Suppressor macrophage treated with lipopolysaccharide for 1 hour (primary cell): ENCODE data around the gene FOXS1.
"Not testable (repeated sequence)": the region's sequence is repeated elsewhere in the genome, so short reads cannot be mapped to it uniquely, and the experiment has no call there.

Source experiments
- DNase-seq, 3 donors: peaks; one replicate each; pipeline ENCODE4 v3.0.0-alpha.2; 2020 to 2022

The FOXS1 gene

DNA sequence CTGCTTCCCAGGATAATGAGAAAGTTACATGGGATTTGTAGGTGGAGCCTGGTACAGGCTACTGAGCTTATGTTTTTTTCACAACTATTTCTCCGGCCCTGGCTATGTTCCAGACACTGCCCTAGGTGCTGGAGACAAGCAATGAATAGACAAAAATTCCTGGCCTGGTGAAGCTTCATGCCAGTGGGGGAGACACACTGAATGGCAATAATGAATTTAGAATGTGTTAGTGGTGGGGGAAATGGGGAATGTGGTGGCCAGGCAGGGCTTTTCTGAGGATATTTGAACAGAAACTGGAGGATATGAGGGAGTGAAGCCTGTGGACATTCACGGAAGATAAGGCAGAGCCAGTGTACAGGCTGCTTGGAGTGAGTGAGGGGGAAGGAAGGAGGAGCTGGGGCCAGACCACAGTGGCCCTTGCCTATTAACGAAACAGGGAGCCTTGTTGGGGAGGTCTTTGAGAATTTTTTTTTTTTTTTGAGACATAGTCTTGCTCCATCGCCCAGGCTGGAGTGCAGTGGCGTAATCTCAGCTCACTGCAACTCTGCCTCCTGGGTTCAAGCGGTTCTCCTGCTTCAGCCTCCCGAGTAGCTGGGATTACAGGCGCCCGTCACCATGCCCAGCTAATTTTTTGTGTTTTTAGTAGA is 6.6 kb downstream of the FOXS1 start:
- no peak for DNase-seq

DNA sequence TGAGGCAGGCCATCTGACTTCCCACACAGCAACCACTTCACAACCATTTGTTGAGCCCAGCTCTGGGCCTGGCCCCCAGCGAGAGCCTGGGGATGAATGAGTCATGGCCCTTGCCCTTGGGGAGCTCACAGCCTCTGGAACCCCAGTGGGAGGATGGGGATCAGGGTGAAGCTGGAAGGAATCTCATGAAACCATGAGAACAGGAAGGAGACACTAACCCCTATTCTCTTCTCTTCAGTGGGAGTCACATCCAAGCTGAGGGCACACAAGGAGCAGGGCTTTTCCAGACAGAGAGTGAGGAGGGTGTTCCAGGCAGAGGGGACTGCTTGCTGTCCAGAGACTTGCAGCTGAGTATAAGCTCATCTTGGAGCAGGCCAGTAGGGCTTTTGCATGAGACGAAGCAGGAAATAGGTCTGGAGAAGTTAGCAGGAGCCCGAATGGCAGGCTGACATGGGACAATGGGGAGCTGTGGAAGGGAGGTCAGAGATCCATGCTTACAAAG is 7.5 kb downstream of the FOXS1 start:
- peak; percentile 73 to 83 (median 79) for DNase-seq

DNA sequence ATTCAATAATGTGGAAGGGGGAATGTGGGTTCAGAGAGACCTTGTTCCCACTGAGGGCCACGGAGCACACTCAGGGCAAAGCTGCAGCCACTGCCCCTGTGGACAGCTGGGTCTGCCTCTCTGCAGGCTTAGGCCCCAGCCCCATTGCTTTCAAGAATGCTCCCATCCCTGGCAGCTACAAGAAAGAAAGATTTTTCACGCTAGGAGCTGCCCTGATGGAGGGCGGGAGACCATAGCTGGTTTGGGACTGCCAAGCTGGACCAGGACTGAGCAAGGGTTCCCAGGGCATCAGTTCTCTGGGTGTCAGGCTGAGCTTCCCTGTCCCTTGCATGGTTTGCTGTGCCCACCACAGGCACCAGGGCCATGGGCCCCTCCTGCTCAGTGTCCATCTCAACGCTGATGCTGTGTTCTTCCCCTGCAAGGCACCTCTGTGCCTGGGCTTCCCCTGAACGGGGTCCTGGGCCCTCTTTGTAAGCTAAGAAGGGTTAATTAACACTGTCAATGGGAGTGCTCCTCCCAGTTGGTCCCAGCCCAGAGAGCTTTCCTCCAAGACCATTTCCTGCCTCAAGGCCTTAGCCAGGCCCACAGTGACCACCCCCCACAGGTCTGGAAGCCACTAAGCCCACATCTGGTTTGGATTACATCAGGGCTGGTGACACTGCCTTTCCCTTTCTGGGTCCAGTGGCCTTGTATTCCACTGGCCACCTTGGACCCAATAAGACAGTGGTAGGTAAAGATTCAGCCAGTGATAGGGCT is 8.4 kb downstream of the FOXS1 start:
- DNase-seq, result no peak

DNA sequence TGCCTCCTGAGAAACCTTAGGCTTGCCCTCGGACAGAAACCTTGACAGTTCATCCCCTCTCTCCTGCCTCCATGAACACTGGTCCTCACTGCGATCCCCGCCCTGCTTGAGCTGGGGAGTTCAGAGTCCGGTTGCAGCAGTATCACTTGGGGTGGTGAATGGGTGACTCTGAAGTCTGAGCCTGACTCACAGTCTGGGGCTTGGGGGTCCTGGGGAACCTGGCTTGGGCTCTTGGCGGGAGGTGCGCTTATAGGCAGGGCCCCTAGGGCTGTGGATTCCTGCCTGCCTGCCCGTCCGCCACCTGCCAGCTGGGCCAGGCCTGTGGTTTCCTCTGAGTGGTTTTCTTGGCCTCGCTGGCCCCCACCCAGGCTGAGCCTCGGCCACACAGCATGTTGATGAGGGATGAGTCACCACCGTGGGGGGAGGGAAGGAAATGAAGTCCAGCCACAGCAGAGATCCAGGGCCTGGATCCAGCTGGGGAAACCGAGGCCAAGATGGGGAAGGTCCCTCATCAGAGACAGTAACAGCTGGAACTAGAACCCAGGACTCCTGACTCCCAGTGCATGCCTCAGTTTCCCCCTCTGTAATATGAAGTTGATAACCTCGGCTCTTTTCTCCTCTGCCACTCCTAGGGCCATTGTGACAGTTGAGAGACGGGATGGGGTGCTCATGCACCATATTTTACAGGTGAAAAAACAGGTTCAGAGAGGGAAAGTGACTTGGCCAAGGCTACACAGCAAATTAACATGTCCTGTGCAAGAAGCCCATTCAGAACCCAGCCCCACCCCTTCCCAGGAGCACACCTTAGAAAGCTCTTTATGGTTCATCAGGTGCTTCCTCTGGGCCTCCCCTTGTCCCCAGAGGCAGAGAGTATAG is 9.2 kb downstream of the FOXS1 start:
- DNase-seq, result peak; percentile 82 to 91 (median 87)

DNA sequence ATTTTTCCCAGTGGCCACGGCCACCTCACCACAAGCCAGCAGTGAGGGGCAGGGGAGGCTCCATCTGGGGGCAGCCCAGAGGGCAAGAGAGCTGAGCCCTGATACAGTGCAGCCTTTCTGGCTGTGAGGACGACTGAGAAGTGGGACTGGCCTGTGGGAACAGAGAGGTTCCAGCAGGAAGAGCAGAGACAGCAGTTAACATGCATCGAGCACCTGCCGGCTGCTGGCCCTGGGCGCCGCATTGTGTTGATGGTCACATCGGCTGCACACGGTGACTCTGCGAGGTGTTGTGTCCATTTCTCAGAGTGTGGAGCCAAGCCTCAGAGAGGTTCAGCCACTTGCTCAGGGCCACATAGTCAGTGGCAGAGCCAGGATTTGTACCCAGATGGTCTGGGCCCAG is 9.8 kb downstream of the FOXS1 start:
- no peak for DNase-seq

DNA sequence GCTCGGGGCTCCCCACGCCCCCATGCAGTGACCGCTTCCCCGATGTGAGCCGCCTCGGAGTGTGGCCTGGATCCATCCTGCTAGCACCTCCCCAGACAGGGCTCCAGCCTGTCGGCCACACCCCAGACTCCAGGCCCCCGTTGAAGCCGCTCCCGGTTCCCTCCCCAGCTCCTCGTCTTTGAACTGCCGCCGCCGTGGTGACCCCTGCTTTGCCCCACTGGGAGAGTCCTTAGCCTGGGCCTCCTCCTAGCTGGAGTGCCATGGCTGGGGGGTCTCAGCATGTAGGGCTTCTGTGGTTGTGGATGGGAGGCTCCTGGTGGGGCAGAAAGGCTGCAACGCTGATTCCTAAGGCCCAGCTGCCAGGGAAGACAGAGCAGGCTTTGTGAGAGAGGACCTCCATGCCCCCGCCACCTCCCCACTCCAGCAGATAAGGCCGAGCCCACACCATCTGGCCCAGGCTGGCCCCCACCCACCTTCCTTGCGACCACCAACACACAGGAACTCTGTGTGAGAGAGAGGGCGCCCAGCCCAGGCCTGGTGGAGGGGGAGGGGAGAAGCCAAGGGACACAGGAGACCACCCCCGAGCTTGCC is 11.4 kb downstream of the FOXS1 start:
- DNase-seq, result no peak

DNA sequence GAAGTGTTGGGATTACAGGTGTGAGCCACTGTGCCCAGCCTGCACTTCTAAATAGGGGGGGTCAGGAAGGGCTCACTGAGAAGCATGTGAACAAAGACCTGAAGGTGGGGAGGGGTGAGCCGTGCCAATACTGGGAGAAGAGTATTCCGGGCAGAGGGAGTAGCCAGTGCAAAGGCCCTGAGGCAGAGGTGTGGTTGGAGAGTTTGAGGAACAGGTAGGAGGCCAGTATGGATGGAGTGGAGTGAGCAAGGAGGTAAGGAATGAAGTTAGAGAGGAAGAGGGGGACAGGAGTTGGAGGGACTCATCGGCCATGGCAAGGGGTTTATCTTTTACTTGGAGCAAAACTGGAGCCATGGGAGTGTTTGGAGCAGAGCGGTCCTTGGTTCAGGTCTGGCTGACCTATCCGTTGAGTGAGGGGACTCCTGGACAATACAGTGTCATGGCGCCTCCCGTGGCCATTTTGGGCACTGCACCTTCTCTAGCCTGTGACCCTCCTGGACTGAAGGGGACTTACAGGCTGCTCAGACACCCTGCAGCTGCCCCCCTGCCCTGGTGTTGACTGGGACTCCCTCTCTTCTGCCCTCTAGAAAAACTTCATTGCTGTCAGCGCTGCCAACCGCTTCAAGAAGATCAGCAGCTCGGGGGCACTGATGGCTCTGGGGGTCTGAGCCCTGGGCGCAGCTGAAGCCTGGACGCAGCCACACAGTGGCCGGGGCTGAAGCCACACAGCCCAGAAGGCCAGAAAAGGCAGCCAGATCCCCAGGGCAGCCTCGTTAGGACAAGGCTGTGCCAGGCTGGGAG is 12.1 kb downstream of the FOXS1 start:
- peak; percentile 74 to 82 (median 75) for DNase-seq

DNA sequence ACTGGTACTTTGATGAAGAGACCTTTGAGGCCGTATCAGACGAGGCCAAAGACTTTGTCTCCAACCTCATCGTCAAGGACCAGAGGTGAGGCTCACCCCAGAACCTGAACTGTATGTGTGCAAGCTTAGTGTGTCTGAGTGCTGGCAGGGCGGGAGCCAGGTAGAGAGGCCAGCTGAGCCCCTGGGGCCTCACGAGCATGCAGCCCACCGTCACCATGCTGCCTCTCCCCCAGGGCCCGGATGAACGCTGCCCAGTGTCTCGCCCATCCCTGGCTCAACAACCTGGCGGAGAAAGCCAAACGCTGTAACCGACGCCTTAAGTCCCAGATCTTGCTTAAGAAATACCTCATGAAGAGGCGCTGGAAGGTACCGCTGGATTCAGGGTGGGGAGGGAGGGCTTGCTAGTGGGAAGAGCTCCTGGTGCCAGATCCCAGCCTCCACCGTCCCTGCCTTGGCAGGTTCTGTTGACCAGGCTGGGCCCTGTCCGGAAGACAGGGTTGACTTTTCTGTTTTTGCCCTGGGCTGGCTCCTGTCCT is 13.6 kb downstream of the FOXS1 start:
- no peak for DNase-seq

DNA sequence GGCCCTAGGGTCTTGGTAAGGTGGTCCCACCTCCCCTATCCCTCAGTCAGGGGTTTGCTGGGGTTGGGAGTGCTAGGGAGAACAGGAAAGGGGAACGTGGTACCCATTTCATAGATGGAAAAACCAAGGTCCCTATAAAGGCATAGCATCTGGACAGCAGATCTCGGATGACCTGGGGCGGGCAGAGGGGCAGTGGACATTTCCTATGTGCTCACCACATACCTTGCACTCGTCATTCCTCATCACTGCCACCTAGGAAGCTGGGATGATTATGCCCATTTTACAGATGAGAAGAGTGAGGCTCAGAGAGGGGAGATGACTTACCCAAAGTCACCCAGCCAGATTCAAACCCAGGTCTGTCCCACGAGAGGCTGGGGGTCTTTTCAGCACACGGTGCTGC is 14.2 kb downstream of the FOXS1 start:
- DNase-seq, result no peak

DNA sequence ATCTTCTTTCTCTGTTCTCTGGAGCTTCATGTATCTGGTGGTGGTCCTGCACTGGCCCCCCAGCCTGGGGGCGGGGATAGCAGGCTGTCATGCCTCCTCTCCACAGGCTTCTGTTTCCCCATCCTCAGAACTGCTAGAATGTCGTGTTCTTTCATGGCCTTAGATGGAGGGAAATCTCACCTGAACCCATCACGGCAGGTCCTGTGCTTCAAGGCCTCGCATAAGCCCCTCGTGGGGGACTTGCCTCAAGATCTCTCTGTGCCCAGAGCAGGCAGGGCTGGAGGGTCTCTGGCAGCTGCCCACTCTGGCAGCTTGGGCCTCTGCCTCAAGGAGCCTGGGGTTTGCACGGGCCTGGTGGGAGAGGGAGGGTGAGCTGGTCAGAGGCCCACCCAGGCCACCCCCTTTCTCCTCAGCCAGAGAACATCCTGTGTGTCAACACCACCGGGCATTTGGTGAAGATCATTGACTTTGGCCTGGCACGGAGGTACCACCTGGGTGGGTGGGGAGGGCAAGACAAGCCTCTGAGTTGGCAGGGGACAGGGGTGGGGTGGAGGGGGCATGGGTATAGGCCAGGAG is 14.9 kb downstream of the FOXS1 start:
- no peak for DNase-seq

DNA sequence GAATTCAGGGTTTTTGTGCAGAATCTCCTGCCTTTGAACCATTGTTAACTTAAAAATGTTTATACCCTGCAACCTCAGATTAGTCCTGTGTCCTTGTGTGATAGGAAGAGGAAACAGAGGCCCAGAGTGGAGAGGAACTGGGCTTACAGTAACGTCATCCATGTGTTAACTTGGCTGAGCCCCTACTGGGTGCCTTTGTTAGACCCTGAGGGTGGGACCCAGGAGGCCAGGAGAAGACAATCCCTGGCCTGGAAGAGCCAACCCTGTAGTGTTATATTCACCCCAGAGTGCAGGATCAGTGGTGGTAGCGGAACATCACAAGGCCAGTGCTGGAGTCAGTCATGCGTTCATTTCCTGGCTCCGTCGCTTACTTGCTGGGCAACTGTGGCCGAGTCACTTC is 15.7 kb downstream of the FOXS1 start:
- DNase-seq, result no peak

DNA sequence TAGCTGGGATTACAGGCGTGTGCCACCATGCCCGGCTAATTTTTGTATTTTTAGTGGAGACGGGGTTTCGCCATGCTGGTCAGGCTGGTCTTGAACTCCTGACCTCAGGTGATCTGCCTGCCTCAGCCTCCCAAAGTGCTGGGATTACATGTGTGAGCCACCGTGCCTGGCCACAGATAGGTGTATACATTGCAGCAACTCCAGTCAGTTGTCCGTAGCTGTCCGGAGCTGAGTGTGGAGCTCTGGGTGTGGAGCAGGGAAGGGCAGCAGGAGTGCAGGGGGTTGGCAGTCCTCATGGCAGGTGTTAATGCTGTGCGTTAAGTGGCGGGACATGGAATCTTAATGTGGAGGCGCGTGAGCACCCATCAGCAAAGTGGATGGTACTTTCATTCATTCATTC is 17.4 kb downstream of the FOXS1 start:
- not testable (repeated sequence) for DNase-seq

DNA sequence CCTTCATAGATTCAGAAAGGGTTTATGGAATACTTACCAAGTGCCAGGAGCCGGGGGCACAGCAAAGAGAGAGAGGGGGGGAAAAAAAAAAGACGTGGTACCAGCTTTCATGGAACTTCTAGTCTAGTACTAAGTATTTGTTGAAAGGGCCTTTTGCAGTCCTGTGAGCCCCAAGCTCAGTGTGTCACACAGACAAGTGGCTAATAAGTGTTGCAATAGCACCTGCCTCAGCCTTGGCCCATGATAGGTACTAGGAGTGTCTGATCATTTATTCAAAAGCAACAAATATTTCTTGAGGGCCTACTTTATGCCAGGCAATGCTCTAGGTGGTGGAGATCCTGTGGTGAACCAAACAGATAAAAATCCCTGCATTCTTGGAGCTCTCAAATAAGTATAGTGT is 18.3 kb downstream of the FOXS1 start:
- DNase-seq, result no peak

DNA sequence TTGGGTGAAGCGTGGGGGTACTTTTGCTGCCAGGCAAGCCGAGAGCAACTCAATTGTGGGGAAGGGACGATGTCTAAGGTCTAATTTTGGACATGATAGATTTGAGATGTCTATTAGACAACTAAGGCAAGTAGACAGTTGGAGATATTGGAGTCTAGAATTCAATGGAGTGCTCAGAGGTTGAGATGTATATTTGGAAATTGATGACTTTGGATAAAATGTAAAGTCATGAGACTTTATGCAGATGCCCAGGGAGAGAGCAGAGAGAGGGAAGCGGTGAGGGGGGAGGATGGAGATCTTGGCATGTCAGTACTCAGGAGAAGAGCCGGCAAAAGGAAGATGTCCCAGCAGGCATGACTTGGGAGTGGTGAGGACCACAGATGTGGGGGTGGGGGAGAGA is 19.3 kb downstream of the FOXS1 start:
- DNase-seq, result no peak

DNA sequence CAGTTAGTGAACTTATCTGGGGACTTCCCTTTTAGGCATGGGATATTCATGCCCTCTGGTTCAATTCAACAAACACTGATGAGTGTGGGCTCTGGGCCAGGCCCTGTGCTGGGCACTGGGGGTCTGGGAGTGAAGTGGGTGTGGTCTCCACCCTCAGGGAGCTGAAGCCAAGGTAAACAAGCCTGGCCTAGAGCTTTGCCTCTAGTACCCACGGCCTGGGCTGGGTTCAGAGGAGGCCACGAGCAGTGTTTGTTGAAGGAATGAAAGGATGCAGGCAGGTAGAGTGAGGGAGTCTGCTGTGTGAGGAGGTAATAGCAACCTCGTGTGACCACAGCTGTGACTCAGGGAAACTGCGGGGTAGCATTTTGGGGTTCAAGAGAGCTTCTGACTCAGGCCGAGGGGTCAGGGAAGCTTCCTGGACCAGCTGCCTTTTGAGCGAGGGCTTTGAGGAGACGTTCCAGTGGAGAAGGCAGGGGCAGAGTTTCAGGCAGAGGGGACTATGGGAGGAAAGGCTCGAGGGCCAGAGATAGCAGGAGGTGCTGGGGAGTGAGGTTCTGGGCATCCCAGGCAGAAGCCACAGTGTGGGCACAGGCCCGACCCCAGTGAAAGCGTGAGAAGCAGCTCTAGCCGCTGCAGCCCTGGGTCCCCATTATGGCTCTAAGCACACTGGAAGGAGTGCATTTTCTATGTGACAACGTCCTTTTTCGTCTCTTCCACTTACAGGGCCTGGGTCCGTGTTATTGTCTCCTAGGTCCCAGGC is 20.7 kb downstream of the FOXS1 start:
- DNase-seq, result no peak

DNA sequence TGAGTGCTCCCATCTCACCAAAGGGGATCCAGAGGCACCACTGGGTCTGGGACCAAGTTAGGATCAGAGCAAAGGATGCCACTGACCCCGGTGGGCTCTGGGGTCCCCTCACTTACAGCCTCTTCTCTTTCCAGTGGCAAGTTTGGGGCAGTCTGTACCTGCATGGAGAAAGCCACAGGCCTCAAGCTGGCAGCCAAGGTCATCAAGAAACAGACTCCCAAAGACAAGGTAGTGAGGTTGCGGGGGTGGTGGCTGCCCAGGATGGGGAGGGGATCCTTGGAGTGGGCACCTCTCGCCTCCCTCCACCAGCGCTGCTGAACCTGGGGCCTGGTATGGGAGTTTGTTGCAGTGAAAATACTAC is 21.3 kb downstream of the FOXS1 start:
- no peak for DNase-seq

DNA sequence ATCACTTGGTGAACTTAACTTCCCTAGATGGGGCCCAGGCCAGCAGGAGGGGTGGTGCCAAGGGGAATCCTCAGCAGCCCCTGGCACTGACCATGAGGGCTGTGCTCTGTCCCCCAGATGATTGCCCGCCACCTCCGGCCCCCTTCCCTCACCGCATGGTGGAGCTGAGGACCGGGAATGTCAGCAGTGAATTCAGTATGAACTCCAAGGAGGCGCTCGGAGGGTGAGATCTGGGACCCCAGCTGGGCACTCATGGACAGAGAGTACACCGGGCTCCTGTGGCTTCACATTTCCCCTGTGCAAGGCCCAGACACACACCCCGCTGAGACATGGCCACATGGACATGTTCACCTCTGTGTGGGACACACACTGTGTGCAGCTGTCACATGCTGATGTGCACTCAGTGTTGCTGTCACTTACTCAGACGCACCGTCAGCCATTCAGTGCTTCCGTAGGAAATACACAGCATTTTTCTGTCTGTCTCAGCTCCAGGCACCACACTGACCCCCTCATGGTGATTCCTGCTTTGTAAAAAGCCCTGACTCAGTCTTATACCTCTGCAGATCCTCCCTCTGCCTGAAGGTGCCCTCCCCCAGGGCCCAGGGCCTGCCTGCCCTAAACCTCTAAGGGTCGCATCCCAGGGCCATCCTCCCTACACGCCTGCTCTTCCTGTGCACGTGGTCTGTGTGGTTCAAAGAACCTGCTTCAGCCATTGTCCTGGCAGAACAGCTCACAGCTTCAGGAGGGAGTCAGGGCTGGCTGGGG is 21.9 kb downstream of the FOXS1 start:
- peak in 1 of 3 donors; percentile 31 for DNase-seq

DNA sequence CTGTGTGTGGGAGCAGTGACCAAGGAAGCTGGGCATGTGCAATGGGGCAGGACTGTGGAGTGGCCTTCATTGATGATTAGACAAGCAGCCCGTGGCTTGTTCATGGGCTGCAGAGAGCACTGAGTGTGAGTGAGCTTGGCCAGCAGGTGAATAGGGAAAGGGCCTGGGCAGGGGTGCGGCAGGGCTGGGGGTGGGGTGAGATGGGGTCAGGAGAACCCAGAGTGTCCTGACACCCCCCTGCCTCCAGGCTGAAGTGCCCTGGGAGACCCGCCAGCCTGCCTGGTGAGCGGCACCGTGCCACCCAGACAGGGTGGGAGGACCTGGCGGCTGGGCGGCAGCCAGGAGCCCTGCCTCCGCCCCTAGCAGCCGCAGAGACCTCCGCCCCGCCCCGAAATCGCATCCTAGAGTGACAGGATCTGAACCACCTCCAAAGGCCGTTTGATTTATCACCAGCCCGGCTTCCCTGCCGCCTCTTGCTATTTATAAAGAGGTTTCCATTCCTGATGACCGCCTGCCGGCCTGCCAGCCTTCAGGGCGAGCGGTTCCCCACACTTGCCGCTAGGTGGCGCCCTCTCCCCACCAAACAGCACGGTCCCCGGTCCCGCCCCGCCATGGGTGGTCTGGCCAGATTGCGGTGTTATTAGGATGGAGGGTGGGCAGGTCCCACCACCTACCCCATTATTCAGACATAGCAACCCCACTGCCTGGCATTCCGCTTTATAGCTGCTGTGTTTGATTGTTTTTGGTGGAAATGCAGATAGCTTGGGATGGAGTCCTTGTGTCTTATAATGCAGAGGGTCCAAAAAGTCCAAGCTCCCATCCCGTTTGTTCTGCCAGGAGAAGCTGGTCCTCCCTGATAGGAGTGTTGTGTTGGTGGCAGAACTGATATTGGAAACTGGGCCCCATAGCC is 22.7 kb downstream of the FOXS1 start:
- peak; percentile 62 to 83 (median 75) for DNase-seq

DNA sequence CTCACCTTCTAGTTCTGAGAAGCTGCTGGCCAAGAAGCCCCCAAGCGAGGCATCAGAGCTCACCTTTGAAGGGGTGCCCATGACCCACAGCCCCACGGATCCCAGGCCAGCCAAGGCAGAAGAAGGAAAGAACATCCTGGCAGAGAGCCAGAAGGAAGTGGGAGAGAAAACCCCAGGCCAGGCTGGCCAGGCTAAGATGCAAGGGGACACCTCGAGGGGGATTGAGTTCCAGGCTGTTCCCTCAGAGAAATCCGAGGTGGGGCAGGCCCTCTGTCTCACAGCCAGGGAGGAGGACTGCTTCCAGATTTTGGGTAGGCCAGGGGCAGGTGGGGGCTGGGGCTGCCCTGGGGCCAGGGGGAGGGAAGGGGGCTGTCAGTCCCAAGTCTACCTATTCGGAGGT is 24.0 kb downstream of the FOXS1 start:
- peak in 1 of 3 donors; percentile 34 for DNase-seq
